Central memory CD8-positive, alpha-beta T cell (primary cell): Measurements from ENCODE around the gene ABTB2.

Experiments
- ATAC-seq: fragments of 150-1000 bp; cut with Tn5 transposase; replicated peaks from 2 replicates; pipeline ENCODE4 v1.10.0; 2022; ENCODE audit warnings: mild to moderate bottlenecking, moderate FRiP score, moderate number of reproducible peaks; ENCODE audit not compliant: poor library complexity, severe bottlenecking; ENCODE audit errors: extremely low read depth
- DNase-seq, 2 donors: peaks; one replicate each; pipeline ENCODE4 v3.0.0; 2021; ENCODE audit warnings: low spot score in 2 of 2
- H3K27ac Mint-ChIP-seq: one replicate; pipeline ENCODE4 v1.8.0; 2022; ENCODE audit warnings: low read depth, mild to moderate bottlenecking, moderate library complexity, mixed read lengths
- H3K27me3 Mint-ChIP-seq: one replicate; pipeline ENCODE4 v1.8.0; 2022; ENCODE audit warnings: mixed read lengths
- H3K36me3 Mint-ChIP-seq: one replicate; pipeline ENCODE4 v1.8.0; 2022; ENCODE audit warnings: mild to moderate bottlenecking, moderate library complexity, mixed read lengths; ENCODE audit not compliant: insufficient read depth
- H3K4me1 Mint-ChIP-seq: one replicate; pipeline ENCODE4 v1.8.0; 2022; ENCODE audit warnings: mixed read lengths
- H3K4me3 Mint-ChIP-seq: one replicate; pipeline ENCODE4 v1.8.0; 2022; ENCODE audit warnings: mild to moderate bottlenecking, moderate library complexity, mixed read lengths
- H3K9me3 Mint-ChIP-seq: one replicate; pipeline ENCODE4 v1.8.0; 2022; ENCODE audit warnings: mixed read lengths

Gene ABTB2

GRCh38 chr11:34197256-34197655 lies 160.6 kb downstream of the ABTB2 start:
- H3K27ac Mint-ChIP-seq = no peak overlapping the region
- no peak overlapping the region for H3K4me3 Mint-ChIP-seq
- no peak for ATAC-seq
- H3K9me3 Mint-ChIP-seq = no peaks in the 10 kb centered on the region
- peaks cover 12% of the 10 kb centered on the region for H3K4me1 Mint-ChIP-seq
- H3K27me3 Mint-ChIP-seq = no peaks in the 10 kb centered on the region
- no peak for DNase-seq
- H3K36me3 Mint-ChIP-seq = peaks cover 2% of the 10 kb centered on the region

- DNase-seq = no peak
- Mint-ChIP-seq H3K36me3 (peaks cover 2% of the 10 kb centered on the region), H3K27ac (no peak overlapping the region), H3K4me1 (peaks cover 12% of the 10 kb centered on the region), H3K27me3 (no peaks in the 10 kb centered on the region), H3K4me3 (no peak overlapping the region), H3K9me3 (no peaks in the 10 kb centered on the region)
- no peak for ATAC-seq
These were observed 163.1 kb downstream of the ABTB2 start for GRCh38 chr11:34194576-34195335.

DNA sequence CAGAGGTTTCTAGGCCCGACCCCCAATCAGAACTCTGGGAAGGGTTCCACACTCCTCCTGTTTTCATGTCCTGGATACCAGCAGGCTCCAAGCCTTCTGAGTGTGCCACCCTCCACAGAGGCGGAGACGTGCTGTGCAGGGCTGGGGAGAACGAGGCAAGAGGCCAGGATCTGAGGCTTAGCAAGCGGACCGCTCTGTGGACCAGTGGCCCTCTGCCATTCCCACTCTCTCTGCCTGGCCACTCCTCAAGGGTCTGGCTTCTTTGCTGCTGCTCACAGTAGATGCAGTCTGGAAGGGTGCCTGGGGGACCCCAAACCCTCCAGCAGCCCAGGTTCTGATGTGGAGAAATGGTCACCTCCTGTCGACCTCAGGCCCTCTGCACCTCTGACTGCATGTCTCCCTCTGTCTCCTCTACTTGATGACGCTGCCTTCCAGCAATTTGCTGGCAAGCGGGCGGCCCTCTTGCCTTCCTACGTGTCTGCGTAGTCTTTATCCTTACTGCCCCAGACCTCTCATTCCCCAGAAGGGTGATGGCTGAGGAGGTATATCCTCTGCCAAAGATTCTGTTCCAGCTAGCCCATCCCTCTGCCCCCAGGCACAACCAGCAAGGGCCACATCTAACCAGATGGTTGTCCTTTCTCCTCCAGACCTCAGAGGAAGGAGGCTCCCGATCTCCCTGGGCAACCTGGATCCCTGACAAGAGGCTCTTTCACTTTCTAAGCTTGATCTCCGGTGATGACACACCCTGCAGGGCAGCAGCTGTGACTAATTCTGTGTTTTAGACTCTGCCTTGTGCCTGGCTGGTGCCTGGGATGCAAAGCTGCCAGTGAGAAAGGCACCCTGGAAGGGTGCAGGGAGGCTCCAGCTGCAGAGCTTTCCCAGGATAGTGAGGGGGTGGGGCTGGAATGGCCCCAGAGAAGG lies 165.1 kb downstream of the ABTB2 start:
- DNase-seq (no peak), ATAC-seq (no peak)
- Mint-ChIP-seq H3K9me3 (no peaks in the 10 kb centered on the region), H3K27me3 (no peaks in the 10 kb centered on the region), H3K4me1 (no peaks in the 10 kb centered on the region), H3K4me3 (no peak overlapping the region), H3K36me3 (peaks cover 2% of the 10 kb centered on the region), H3K27ac (no peak overlapping the region)

DNA sequence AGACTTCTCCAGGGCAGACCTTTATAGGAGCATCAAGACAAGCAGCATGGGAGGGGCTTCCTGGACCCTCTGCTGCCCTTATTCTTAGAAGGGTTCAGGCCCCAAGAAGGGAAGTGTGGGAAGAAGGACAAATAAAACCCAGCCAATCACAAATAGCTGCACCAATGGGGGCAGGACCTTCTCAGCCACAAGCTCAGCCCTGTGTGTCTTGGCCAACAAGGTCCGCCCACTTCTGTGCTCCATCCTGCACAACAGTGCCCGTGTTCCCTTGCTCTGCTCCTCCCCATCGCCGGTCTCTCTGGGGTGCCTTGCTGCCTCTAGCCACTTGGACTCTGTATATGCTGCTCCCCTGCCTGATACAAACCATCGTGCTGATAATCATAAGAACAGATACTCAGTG lies 166.2 kb downstream of the ABTB2 start:
- ATAC-seq = no peak
- H3K9me3 Mint-ChIP-seq = no peaks in the 10 kb centered on the region
- H3K4me1 Mint-ChIP-seq = no peaks in the 10 kb centered on the region
- H3K4me3 Mint-ChIP-seq = no peak overlapping the region
- no peak for DNase-seq
- no peaks in the 10 kb centered on the region for H3K36me3 Mint-ChIP-seq
- H3K27ac Mint-ChIP-seq = no peak overlapping the region
- H3K27me3 Mint-ChIP-seq = no peaks in the 10 kb centered on the region

GRCh38 chr11:34190192-34191139 lies 167.3 kb downstream of the ABTB2 start:
- no peak for ATAC-seq

GRCh38 chr11:34189191-34189590 lies 168.6 kb downstream of the ABTB2 start:
- DNase-seq (no peak), ATAC-seq (no peak)
- Mint-ChIP-seq H3K27me3 (no peaks in the 10 kb centered on the region), H3K4me3 (no peak overlapping the region), H3K4me1 (no peaks in the 10 kb centered on the region), H3K36me3 (no peaks in the 10 kb centered on the region), H3K27ac (no peak overlapping the region), H3K9me3 (no peaks in the 10 kb centered on the region)

More at GRCh38 chr11:34190192-34191139, 167.3 kb downstream of the ABTB2 start:
- H3K27me3 Mint-ChIP-seq = no peaks in the 10 kb centered on the region
- no peak overlapping the region for H3K27ac Mint-ChIP-seq
- no peak for DNase-seq
- no peaks in the 10 kb centered on the region for H3K4me1 Mint-ChIP-seq
- no peaks in the 10 kb centered on the region for H3K9me3 Mint-ChIP-seq
- no peak overlapping the region for H3K4me3 Mint-ChIP-seq
- H3K36me3 Mint-ChIP-seq = no peaks in the 10 kb centered on the region

- ATAC-seq (no peak), DNase-seq (no peak)
- H3K27ac Mint-ChIP-seq = no peak overlapping the region
- no peaks in the 10 kb centered on the region for H3K36me3 Mint-ChIP-seq
- H3K27me3 Mint-ChIP-seq = no peaks in the 10 kb centered on the region
- H3K4me1 Mint-ChIP-seq = no peaks in the 10 kb centered on the region
- H3K4me3 Mint-ChIP-seq = no peak overlapping the region
- no peaks in the 10 kb centered on the region for H3K9me3 Mint-ChIP-seq
These were observed 169.6 kb downstream of the ABTB2 start for GRCh38 chr11:34188181-34188580.

GRCh38 chr11:34185926-34186841 lies 171.6 kb downstream of the ABTB2 start:
- H3K27me3 Mint-ChIP-seq = no peaks in the 10 kb centered on the region
- H3K27ac Mint-ChIP-seq = no peak overlapping the region
- H3K9me3 Mint-ChIP-seq = no peaks in the 10 kb centered on the region
- H3K4me3 Mint-ChIP-seq = no peak overlapping the region
- DNase-seq (no peak), ATAC-seq (no peak)
- no peaks in the 10 kb centered on the region for H3K4me1 Mint-ChIP-seq
- no peaks in the 10 kb centered on the region for H3K36me3 Mint-ChIP-seq

DNA sequence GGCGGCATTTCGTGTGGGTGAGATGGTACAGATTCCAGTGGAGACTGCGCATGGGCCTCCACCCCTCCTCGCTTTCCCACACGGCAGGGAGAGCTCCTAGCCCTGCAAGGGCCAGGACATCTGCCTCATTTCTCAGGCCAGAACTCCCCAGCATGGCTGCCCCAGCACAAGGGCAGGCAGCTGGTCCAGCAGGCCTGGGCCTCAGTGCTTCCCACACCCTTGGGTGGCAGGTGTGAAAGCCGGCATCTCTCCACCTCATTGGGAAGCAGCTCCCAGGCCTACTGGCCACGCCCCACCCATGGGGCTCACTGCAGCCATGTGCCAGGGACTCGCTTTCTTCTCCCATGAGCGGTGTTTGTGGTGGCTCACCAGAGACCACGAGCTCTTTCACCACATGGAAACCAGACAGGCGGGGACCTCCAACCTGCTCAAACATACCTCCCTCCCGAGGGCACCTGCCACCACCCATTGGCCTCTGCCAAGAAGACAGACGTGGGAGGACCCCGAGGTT lies 173.2 kb downstream of the ABTB2 start:
- Mint-ChIP-seq H3K27ac (no peak overlapping the region), H3K4me1 (no peaks in the 10 kb centered on the region), H3K4me3 (no peak overlapping the region), H3K9me3 (no peaks in the 10 kb centered on the region), H3K27me3 (no peaks in the 10 kb centered on the region), H3K36me3 (no peaks in the 10 kb centered on the region)
- DNase-seq = no peak
- no peak for ATAC-seq

- Mint-ChIP-seq H3K27me3 (no peaks in the 10 kb centered on the region), H3K36me3 (no peaks in the 10 kb centered on the region), H3K4me1 (no peaks in the 10 kb centered on the region), H3K27ac (no peak overlapping the region), H3K4me3 (no peak overlapping the region), H3K9me3 (no peaks in the 10 kb centered on the region)
- ATAC-seq = no peak
- no peak for DNase-seq
These were observed 173.9 kb downstream of the ABTB2 start for GRCh38 chr11:34183848-34184391.

DNA sequence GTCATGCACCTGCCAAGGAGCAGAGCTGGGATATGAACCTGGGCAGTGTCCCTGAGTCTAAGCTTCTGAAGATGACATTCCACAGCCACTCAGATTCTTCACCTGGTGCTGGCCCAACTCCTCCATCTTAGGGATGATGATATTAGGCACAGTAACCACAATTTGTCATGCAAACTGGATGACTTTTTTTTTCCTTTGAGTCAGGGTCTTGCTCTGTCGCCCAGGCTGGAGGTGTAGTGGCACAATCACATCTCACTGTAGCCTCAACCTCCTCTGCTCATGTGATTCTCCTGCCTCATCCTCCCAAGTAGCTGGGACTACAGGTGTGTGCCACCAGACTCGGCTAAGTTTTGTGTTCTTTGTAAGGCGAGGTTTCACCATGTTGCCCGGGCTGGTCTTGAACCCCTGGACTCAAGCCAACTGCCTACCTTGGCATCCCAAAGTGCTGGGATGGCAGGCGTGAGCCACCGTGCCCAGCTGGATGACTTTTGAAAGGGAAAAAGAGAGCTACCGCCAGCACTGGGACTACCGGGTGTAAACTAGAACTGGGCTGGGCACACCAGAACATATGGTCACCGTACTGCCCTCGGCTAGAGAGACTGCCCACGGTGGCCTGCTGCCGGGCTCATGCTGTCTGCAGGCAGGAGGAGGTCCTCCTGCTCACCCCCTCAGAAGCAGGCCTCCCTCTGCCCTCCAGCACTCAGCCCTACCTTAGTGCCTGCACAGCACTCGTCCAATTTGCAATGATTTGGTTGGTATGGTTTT lies 174.7 kb downstream of the ABTB2 start:
- Mint-ChIP-seq H3K36me3 (no peaks in the 10 kb centered on the region), H3K27me3 (no peaks in the 10 kb centered on the region), H3K27ac (no peak overlapping the region), H3K4me3 (no peak overlapping the region), H3K9me3 (no peaks in the 10 kb centered on the region), H3K4me1 (no peaks in the 10 kb centered on the region)
- no peak for ATAC-seq
- DNase-seq = no peak
